ENCODE measurements around the gene RAX2. TPM values are rescaled to one million over a fixed set of nuclear protein-coding genes. Genes with fewer than 3 reads are reported as not detected.

Gene RAX2
- total and polyA plus RNA-seq, 2 experiments from 2014 or later = not detected

GRCh38 chr19:3762501-3763459 lies 9.2 kb downstream of the RAX2 start, which contains the start of gene MRPL54:
MRPL54 (plus strand) TSS chr19:3762682; CDS start chr19:3762701, 19 bp downstream.
- in situ Hi-C loops (cut with MboI) = no loop called here
- peaks cover 43% of the 10 kb centered on the region for H3K79me2 ChIP-seq (ENCODE audit: insufficient read depth)
- no peak for TF ChIP-seq EZH2 (IDR thresholded peaks at IDR 0.05; ENCODE audit: insufficient read depth, poor library complexity, severe bottlenecking)
- no peak for TF ChIP-seq EZH2phosphoT487 (IDR thresholded peaks at IDR 0.05; ENCODE audit: insufficient read depth, low read depth)

GRCh38 chr19:3762130-3762473 lies 9.9 kb downstream of the RAX2 start:
- Histone ChIP-seq H3K9ac (peak overlapping the region; percentile 90; the same call in 1 of the 2 replicates), H3K27ac (peak overlapping the region; percentile 94), H4K20me1 (ENCODE audit: insufficient read depth) (no peaks in the 10 kb centered on the region), H3K4me1 (ENCODE audit: insufficient read depth) (0 out of 2 replicates have a peak, but pooled peaks cover 8% of the 10 kb centered on the region), H3K4me2 (ENCODE audit: unreplicated experiment) (peak overlapping the region; percentile 64), H3F3A (ENCODE audit: insufficient read depth) (no peaks in the 10 kb centered on the region), H3K79me2 (ENCODE audit: insufficient read depth) (peaks cover 43% of the 10 kb centered on the region), H3K9me3 (ENCODE audit: low read depth) (no peaks in the 10 kb centered on the region), H3K4me3 (peak overlapping the region; percentile 94; the same call in 1 of the 2 replicates), H3K27me3 (replicated peaks; ENCODE audit: insufficient read depth) (no peaks in the 10 kb centered on the region), H2AFZ (peak overlapping the region; percentile 90; the same call in 1 of the 2 replicates), H3K9me2 (ENCODE audit: insufficient read depth) (no peaks in the 10 kb centered on the region), H3K36me3 (ENCODE audit: low read depth) (no peaks in the 10 kb centered on the region; the same call in 1 of the 2 replicates)
- in situ Hi-C loops (cut with MboI) = no loop called here
- TF ChIP-seq EZH2phosphoT487 (IDR thresholded peaks at IDR 0.05; ENCODE audit: insufficient read depth, low read depth) (no peak), EZH2 (IDR thresholded peaks at IDR 0.05; ENCODE audit: insufficient read depth, poor library complexity, severe bottlenecking) (no peak)
- WGBS, 2 experiments (ENCODE audit: low coverage in 1 of 2, low lambda C conversion rate in 2 of 2, missing lambda C conversion rate in 2 of 2) = 88 to 95% methylated on average over 1 of the region's 1 CpG
- DNase-seq = no peak

More at GRCh38 chr19:3762501-3763459, 9.2 kb downstream of the RAX2 start, which contains the start of gene MRPL54:
- Histone ChIP-seq H3K36me3 (ENCODE audit: low read depth) (no peaks in the 10 kb centered on the region; the same call in 1 of the 2 replicates), H3K4me3 (peak within 1 kb of the TSS; percentile 96), H3K27me3 (replicated peaks; ENCODE audit: insufficient read depth) (no peaks in the 10 kb centered on the region), H3F3A (ENCODE audit: insufficient read depth) (no peaks in the 10 kb centered on the region), H3K9me2 (ENCODE audit: insufficient read depth) (no peaks in the 10 kb centered on the region), H4K20me1 (ENCODE audit: insufficient read depth) (no peaks in the 10 kb centered on the region), H3K27ac (peak within 1 kb of the TSS; percentile 94), H3K9ac (peak within 1 kb of the TSS; percentile 90), H2AFZ (peak within 1 kb of the TSS; percentile 90), H3K4me1 (ENCODE audit: insufficient read depth) (0 out of 2 replicates have a peak, but pooled peaks cover 8% of the 10 kb centered on the region), H3K4me2 (ENCODE audit: unreplicated experiment) (peak within 1 kb of the TSS; percentile 77), H3K9me3 (ENCODE audit: low read depth) (no peaks in the 10 kb centered on the region)
- 2 to 5% methylated on average over 47 of the region's 47 CpGs for WGBS, 2 experiments (ENCODE audit: low coverage in 1 of 2, low lambda C conversion rate in 2 of 2, missing lambda C conversion rate in 2 of 2)
- DNase-seq = peak; percentile 99

GRCh38 chr19:3761382-3762129 lies 10.5 kb downstream of the RAX2 start, which contains the start of gene APBA3:
APBA3 (minus strand) TSS chr19:3761692; CDS start chr19:3760264, 1,428 bp downstream.
- WGBS, 2 experiments (ENCODE audit: low coverage in 1 of 2, low lambda C conversion rate in 2 of 2, missing lambda C conversion rate in 2 of 2) = 5 to 9% methylated on average over 45 of the region's 45 CpGs
- peak within 1 kb of the TSS; percentile 90 for H2AFZ ChIP-seq
- H3K9me2 ChIP-seq (ENCODE audit: insufficient read depth) = no peaks in the 10 kb centered on the region
- 0 out of 2 replicates have a peak, but pooled peaks cover 8% of the 10 kb centered on the region for H3K4me1 ChIP-seq (ENCODE audit: insufficient read depth)
- peaks cover 43% of the 10 kb centered on the region for H3K79me2 ChIP-seq (ENCODE audit: insufficient read depth)
- H3K36me3 ChIP-seq (ENCODE audit: low read depth) = no peaks in the 10 kb centered on the region; the same call in 1 of the 2 replicates
- in situ Hi-C loops (cut with MboI) = no loop called here
- H3K9me3 ChIP-seq (ENCODE audit: low read depth) = no peaks in the 10 kb centered on the region
- TF ChIP-seq EZH2 (IDR thresholded peaks at IDR 0.05; ENCODE audit: insufficient read depth, poor library complexity, severe bottlenecking) (no peak), EZH2phosphoT487 (IDR thresholded peaks at IDR 0.05; ENCODE audit: insufficient read depth, low read depth) (no peak)
- H3K27me3 ChIP-seq (replicated peaks; ENCODE audit: insufficient read depth) = no peaks in the 10 kb centered on the region
- peak within 1 kb of the TSS; percentile 94 for H3K27ac ChIP-seq
- H4K20me1 ChIP-seq (ENCODE audit: insufficient read depth) = no peaks in the 10 kb centered on the region
- peak within 1 kb of the TSS; percentile 71 for H3K4me2 ChIP-seq (ENCODE audit: unreplicated experiment)
- H3K9ac ChIP-seq = peak within 1 kb of the TSS; percentile 90
- H3K4me3 ChIP-seq = peak within 1 kb of the TSS; percentile 96
- DNase-seq = peak; percentile 92
- no peaks in the 10 kb centered on the region for H3F3A ChIP-seq (ENCODE audit: insufficient read depth)
